ENCODE measurements around the gene CASS4. TPM values are rescaled to one million over a fixed set of nuclear protein-coding genes. Genes with fewer than 3 reads are reported as not detected.

CASS4 gene
- total RNA-seq, 3 donors from 2014 or later (not counting 1 experiment from before 2014, with no cell fraction given) = 9.3 to 13.8 (median 13.4) TPM

- 92% methylated on average over 13 of the region's 13 CpGs for WGBS (ENCODE audit: insufficient coverage)
- ATAC-seq = no peak
- H3K36me3 ChIP-seq (ENCODE audit: control insufficient read depth, insufficient read depth, low read length) = peaks cover 13% of the 10 kb centered on the region
- H3K4me3 ChIP-seq (ENCODE audit: low read length) = no peak overlapping the region
- no peaks in the 10 kb centered on the region for H3K27me3 ChIP-seq (ENCODE audit: control insufficient read depth, insufficient read depth, low read length)
- Mint-ChIP-seq H3K27ac (no peak overlapping the region), H3K9me3 (no peaks in the 10 kb centered on the region), H3K4me3 (no peak overlapping the region), H3K27me3 (ENCODE audit: low read depth in 2 of 2) (no peaks in the 10 kb centered on the region), H3K4me1 (no peaks in the 10 kb centered on the region), H3K36me3 (peaks cover 13% of the 10 kb centered on the region)
- TF ChIP-seq, protein P1, sequence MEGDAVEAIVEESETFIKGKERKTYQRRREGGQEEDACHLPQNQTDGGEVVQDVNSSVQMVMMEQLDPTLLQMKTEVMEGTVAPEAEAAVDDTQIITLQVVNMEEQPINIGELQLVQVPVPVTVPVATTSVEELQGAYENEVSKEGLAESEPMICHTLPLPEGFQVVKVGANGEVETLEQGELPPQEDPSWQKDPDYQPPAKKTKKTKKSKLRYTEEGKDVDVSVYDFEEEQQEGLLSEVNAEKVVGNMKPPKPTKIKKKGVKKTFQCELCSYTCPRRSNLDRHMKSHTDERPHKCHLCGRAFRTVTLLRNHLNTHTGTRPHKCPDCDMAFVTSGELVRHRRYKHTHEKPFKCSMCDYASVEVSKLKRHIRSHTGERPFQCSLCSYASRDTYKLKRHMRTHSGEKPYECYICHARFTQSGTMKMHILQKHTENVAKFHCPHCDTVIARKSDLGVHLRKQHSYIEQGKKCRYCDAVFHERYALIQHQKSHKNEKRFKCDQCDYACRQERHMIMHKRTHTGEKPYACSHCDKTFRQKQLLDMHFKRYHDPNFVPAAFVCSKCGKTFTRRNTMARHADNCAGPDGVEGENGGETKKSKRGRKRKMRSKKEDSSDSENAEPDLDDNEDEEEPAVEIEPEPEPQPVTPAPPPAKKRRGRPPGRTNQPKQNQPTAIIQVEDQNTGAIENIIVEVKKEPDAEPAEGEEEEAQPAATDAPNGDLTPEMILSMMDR (IDR thresholded peaks at IDR 0.05) = no peak
- no peaks in the 10 kb centered on the region for H3K9me3 ChIP-seq (ENCODE audit: control insufficient read depth, insufficient read depth, low read length)
- intact Hi-C loops (cut with micrococcal nuclease) = no loop called here
- H3K4me1 ChIP-seq (ENCODE audit: control insufficient read depth, insufficient read depth, low read length) = peaks cover 4% of the 10 kb centered on the region
- no peak overlapping the region for H3K27ac ChIP-seq (ENCODE audit: low read length)
- DNase-seq = no peak
These were observed 39.2 kb downstream of the CASS4 start for GRCh38 chr20:56451056-56451765.

DNA sequence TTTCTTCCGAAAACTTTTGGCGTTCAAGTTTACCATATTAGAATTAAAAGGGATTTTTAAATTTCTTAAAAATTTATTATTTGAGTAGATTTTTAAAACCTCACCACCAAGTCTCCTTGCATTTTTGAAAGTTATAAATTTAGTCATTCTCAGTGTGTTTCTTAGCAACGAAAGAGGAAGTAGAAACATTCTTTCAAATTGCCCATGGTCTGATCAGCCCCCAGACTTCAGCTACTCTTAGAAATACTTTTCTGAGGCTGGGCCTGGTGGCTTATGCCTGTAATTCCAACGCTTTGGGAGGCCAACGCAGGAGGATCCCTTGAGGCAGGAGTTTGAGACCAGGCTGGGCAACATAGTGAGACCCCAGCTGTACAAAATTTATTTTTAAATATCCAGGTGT is 41.3 kb downstream of the CASS4 start:
- no peaks in the 10 kb centered on the region for H3K27me3 ChIP-seq (ENCODE audit: control insufficient read depth, insufficient read depth, low read length)
- H3K4me1 ChIP-seq (ENCODE audit: control insufficient read depth, insufficient read depth, low read length) = peaks cover 4% of the 10 kb centered on the region
- Mint-ChIP-seq H3K4me3 (no peak overlapping the region), H3K27me3 (ENCODE audit: low read depth in 2 of 2) (no peaks in the 10 kb centered on the region), H3K4me1 (no peaks in the 10 kb centered on the region), H3K9me3 (no peaks in the 10 kb centered on the region), H3K36me3 (peaks cover 13% of the 10 kb centered on the region), H3K27ac (no peak overlapping the region)
- peaks cover 13% of the 10 kb centered on the region for H3K36me3 ChIP-seq (ENCODE audit: control insufficient read depth, insufficient read depth, low read length)
- no peak for ATAC-seq
- no peak overlapping the region for H3K27ac ChIP-seq (ENCODE audit: low read length)
- H3K4me3 ChIP-seq (ENCODE audit: low read length) = no peak overlapping the region
- TF ChIP-seq, protein P1 (IDR thresholded peaks at IDR 0.05) = no peak
- WGBS (ENCODE audit: insufficient coverage) = 19% methylated on average over 3 of the region's 5 CpGs
- no peak for DNase-seq
- intact Hi-C loops (cut with micrococcal nuclease) = no loop called here
- no peaks in the 10 kb centered on the region for H3K9me3 ChIP-seq (ENCODE audit: control insufficient read depth, insufficient read depth, low read length)

DNA sequence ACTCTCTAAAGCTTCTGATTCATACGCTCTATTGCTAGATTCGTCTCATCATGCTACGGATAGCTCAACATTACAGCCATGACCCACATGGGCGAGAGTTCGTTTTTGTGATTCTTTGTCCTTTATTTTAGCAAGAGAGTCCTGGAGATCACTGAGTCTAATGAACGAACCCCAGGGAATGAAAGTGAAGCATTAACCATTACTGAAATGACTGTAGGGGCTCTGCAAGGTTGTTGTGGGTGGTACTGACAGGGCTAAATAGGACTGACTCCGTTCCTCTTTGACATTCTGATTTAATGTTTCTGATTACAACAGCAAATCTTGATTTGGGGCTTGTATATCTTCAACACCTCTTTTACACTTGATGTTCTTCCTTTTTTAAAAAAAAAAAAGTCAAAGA is 42.7 kb downstream of the CASS4 start:
- Histone ChIP-seq H3K4me3 (ENCODE audit: low read length) (no peak overlapping the region), H3K4me1 (ENCODE audit: control insufficient read depth, insufficient read depth, low read length) (peaks cover 4% of the 10 kb centered on the region), H3K27ac (ENCODE audit: low read length) (no peak overlapping the region), H3K36me3 (ENCODE audit: control insufficient read depth, insufficient read depth, low read length) (peaks cover 17% of the 10 kb centered on the region), H3K9me3 (ENCODE audit: control insufficient read depth, insufficient read depth, low read length) (no peaks in the 10 kb centered on the region), H3K27me3 (ENCODE audit: control insufficient read depth, insufficient read depth, low read length) (no peaks in the 10 kb centered on the region)
- no peak for ATAC-seq
- TF ChIP-seq, protein P1 (IDR thresholded peaks at IDR 0.05) = no peak
- intact Hi-C loops (cut with micrococcal nuclease) = no loop called here
- Mint-ChIP-seq H3K36me3 (peaks cover 13% of the 10 kb centered on the region), H3K27me3 (ENCODE audit: low read depth in 2 of 2) (no peaks in the 10 kb centered on the region), H3K9me3 (no peaks in the 10 kb centered on the region), H3K27ac (peak overlapping the region in 1 of 2 donors; percentile 64), H3K4me1 (no peaks in the 10 kb centered on the region), H3K4me3 (no peak overlapping the region)
- no peak for DNase-seq
- WGBS (ENCODE audit: insufficient coverage) = 94% methylated on average over 6 of the region's 7 CpGs

Data from natural killer cell (primary cell).